ENCODE results near the gene SMYD3. TPM values are rescaled to one million over a fixed set of nuclear protein-coding genes. Genes with fewer than 3 reads are reported as not detected.

The SMYD3 gene
- total RNA-seq, 1 experiment from 2014 or later: 17.4 TPM

DNA sequence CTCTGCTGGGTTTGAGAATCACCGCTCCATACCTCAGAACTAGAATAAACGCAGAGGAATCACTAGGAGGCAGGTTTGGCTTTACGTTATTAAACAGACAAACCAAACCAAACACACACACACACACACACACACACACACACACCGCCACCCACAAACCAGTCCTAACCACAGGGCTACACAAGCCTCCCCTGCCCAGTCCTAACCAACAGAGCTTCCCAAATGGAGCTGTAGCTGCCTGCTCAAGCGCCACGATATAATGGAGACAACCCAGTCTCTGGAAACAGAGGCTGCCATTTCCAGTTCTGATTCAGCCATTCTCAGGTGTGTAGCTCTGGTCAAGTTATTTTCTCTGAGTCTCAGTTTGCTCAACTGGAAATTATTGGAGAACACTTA lies 519.1 kb downstream of the SMYD3 start:
- DNase-seq (ENCODE audit: low read depth, low spot score) (no peak), ATAC-seq (no peak)
- Histone ChIP-seq H3K36me3 (ENCODE audit: control insufficient read depth, insufficient read depth, low read length) (no peaks in the 10 kb centered on the region), H3K4me3 (ENCODE audit: low read depth in 2 of 2, low read length in 2 of 2) (no peak overlapping the region), H3K9me3 (ENCODE audit: control insufficient read depth, insufficient read depth, low read depth, low read length) (no peaks in the 10 kb centered on the region), H3K27ac (ENCODE audit: low read length) (peak overlapping the region; percentile 73), H3K27me3 (ENCODE audit: control insufficient read depth, insufficient read depth, low read length) (no peaks in the 10 kb centered on the region), H3K4me1 (ENCODE audit: control insufficient read depth, insufficient read depth, low read length) (peaks cover 22% of the 10 kb centered on the region)
- CTCF ChIA-PET: no interaction called here
- in situ Hi-C loops (cut with HindIII; ENCODE audit: low pct_unique_long_range_greater_than_20kb, low sequenced_read_pairs) (no loop called here), intact Hi-C loops (cut with micrococcal nuclease; ENCODE audit: unreplicated experiment) (no loop called here)
- POLR2A ChIA-PET: no interaction called here
- BruUV-seq (replicated peaks): no TSS peak
- no peak for TF ChIP-seq TCF7L2 (IDR thresholded peaks at IDR 0.05; ENCODE audit: low read depth, low read length)
- TF ChIP-seq POLR2AphosphoS5 (IDR thresholded peaks at IDR 0.05; ENCODE audit: low read depth, low read length): no peak

DNA sequence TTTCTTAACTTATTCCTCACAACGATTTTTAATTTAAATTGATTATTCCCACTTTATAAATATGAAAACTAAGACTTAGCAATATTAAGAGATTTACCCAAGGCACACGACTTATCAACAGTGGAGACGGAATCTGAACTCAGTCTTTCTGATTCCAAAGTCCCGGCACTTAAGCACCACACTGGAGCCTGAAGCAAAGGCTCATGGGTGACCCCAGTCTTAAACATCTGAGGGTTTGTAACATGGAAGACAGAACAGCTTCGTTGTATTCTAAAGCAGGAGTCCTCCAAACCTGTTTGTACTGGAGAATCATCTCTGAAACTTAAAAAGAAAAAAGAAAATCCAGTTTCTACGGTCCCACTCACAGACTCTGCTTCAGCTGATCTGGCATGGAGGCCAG lies 519.5 kb downstream of the SMYD3 start:
- H3K36me3 ChIP-seq (ENCODE audit: control insufficient read depth, insufficient read depth, low read length): no peaks in the 10 kb centered on the region
- peak overlapping the region; percentile 73 for H3K27ac ChIP-seq (ENCODE audit: low read length)
- H3K4me1 ChIP-seq (ENCODE audit: control insufficient read depth, insufficient read depth, low read length): peaks cover 22% of the 10 kb centered on the region
- no peaks in the 10 kb centered on the region for H3K27me3 ChIP-seq (ENCODE audit: control insufficient read depth, insufficient read depth, low read length)
- ChIA-PET CTCF (no interaction called here), POLR2A (no interaction called here)
- no TSS peak for BruUV-seq (replicated peaks)
- in situ Hi-C loops (cut with HindIII; ENCODE audit: low pct_unique_long_range_greater_than_20kb, low sequenced_read_pairs): no loop called here
- DNase-seq (ENCODE audit: low read depth, low spot score): no peak
- no peaks in the 10 kb centered on the region for H3K9me3 ChIP-seq (ENCODE audit: control insufficient read depth, insufficient read depth, low read depth, low read length)
- no peak for TF ChIP-seq TCF7L2 (IDR thresholded peaks at IDR 0.05; ENCODE audit: low read depth, low read length)
- no peak for TF ChIP-seq POLR2AphosphoS5 (IDR thresholded peaks at IDR 0.05; ENCODE audit: low read depth, low read length)
- TF ChIP-seq, protein P1, sequence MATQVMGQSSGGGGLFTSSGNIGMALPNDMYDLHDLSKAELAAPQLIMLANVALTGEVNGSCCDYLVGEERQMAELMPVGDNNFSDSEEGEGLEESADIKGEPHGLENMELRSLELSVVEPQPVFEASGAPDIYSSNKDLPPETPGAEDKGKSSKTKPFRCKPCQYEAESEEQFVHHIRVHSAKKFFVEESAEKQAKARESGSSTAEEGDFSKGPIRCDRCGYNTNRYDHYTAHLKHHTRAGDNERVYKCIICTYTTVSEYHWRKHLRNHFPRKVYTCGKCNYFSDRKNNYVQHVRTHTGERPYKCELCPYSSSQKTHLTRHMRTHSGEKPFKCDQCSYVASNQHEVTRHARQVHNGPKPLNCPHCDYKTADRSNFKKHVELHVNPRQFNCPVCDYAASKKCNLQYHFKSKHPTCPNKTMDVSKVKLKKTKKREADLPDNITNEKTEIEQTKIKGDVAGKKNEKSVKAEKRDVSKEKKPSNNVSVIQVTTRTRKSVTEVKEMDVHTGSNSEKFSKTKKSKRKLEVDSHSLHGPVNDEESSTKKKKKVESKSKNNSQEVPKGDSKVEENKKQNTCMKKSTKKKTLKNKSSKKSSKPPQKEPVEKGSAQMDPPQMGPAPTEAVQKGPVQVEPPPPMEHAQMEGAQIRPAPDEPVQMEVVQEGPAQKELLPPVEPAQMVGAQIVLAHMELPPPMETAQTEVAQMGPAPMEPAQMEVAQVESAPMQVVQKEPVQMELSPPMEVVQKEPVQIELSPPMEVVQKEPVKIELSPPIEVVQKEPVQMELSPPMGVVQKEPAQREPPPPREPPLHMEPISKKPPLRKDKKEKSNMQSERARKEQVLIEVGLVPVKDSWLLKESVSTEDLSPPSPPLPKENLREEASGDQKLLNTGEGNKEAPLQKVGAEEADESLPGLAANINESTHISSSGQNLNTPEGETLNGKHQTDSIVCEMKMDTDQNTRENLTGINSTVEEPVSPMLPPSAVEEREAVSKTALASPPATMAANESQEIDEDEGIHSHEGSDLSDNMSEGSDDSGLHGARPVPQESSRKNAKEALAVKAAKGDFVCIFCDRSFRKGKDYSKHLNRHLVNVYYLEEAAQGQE (IDR thresholded peaks at IDR 0.05; ENCODE audit: insufficient read depth in 1 of 2, low read depth in 2 of 2, low read length in 1 of 2): no peak
- no peak for TF ChIP-seq SIN3A (IDR thresholded peaks at IDR 0.05; ENCODE audit: borderline replicate concordance, insufficient read depth, low read depth, low read length)
- TF ChIP-seq, protein P2, sequence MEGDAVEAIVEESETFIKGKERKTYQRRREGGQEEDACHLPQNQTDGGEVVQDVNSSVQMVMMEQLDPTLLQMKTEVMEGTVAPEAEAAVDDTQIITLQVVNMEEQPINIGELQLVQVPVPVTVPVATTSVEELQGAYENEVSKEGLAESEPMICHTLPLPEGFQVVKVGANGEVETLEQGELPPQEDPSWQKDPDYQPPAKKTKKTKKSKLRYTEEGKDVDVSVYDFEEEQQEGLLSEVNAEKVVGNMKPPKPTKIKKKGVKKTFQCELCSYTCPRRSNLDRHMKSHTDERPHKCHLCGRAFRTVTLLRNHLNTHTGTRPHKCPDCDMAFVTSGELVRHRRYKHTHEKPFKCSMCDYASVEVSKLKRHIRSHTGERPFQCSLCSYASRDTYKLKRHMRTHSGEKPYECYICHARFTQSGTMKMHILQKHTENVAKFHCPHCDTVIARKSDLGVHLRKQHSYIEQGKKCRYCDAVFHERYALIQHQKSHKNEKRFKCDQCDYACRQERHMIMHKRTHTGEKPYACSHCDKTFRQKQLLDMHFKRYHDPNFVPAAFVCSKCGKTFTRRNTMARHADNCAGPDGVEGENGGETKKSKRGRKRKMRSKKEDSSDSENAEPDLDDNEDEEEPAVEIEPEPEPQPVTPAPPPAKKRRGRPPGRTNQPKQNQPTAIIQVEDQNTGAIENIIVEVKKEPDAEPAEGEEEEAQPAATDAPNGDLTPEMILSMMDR (IDR thresholded peaks at IDR 0.05): no peak
- no peak overlapping the region for H3K4me3 ChIP-seq (ENCODE audit: low read depth in 2 of 2, low read length in 2 of 2)
- ATAC-seq: no peak
- intact Hi-C loops (cut with micrococcal nuclease; ENCODE audit: unreplicated experiment): no loop called here

DNA sequence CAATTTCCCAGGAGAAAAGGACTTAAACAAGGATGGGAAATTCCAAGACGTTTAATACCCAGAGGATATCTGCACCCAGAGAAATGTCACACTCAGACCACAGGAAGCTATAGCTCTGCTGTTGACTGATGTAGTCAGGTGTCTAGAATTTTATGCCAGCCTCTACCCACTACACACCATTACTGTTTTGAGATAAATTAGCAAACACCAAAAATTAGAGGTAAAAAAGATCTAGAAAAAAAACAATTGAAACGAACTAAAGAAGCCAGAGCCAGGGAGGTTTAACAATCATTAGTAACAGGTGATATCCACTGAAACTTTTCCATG lies 519.9 kb downstream of the SMYD3 start:
- Histone ChIP-seq H3K27ac (ENCODE audit: low read length) (peak overlapping the region; percentile 73), H3K4me1 (ENCODE audit: control insufficient read depth, insufficient read depth, low read length) (peaks cover 22% of the 10 kb centered on the region), H3K9me3 (ENCODE audit: control insufficient read depth, insufficient read depth, low read depth, low read length) (no peaks in the 10 kb centered on the region), H3K4me3 (ENCODE audit: low read depth in 2 of 2, low read length in 2 of 2) (no peak overlapping the region), H3K36me3 (ENCODE audit: control insufficient read depth, insufficient read depth, low read length) (no peaks in the 10 kb centered on the region), H3K27me3 (ENCODE audit: control insufficient read depth, insufficient read depth, low read length) (no peaks in the 10 kb centered on the region)
- TF ChIP-seq, protein P1 (IDR thresholded peaks at IDR 0.05; ENCODE audit: insufficient read depth in 1 of 2, low read depth in 2 of 2, low read length in 1 of 2): no peak
- TF ChIP-seq, protein P2 (IDR thresholded peaks at IDR 0.05): no peak
- no peak for TF ChIP-seq TCF7L2 (IDR thresholded peaks at IDR 0.05; ENCODE audit: low read depth, low read length)
- TF ChIP-seq SIN3A (IDR thresholded peaks at IDR 0.05; ENCODE audit: borderline replicate concordance, insufficient read depth, low read depth, low read length): no peak
- TF ChIP-seq POLR2AphosphoS5 (IDR thresholded peaks at IDR 0.05; ENCODE audit: low read depth, low read length): no peak
- ChIA-PET CTCF (no interaction called here), POLR2A (no interaction called here)
- BruUV-seq (replicated peaks): no TSS peak
- intact Hi-C loops (cut with micrococcal nuclease; ENCODE audit: unreplicated experiment): no loop called here
- ATAC-seq: peak; percentile 81
- in situ Hi-C loops (cut with HindIII; ENCODE audit: low pct_unique_long_range_greater_than_20kb, low sequenced_read_pairs): no loop called here
- no peak for DNase-seq (ENCODE audit: low read depth, low spot score)

All from Panc1 (cell line).